HG03139 (cell line): ENCODE measurements around the gene POLR3K.

Experiments used
- ATAC-seq: cut with Tn5 transposase; IDR thresholded peaks from one replicate; pipeline ENCODE4 v1.9.1; 2021; ENCODE audit not compliant: unreplicated experiment

The POLR3K gene

DNA sequence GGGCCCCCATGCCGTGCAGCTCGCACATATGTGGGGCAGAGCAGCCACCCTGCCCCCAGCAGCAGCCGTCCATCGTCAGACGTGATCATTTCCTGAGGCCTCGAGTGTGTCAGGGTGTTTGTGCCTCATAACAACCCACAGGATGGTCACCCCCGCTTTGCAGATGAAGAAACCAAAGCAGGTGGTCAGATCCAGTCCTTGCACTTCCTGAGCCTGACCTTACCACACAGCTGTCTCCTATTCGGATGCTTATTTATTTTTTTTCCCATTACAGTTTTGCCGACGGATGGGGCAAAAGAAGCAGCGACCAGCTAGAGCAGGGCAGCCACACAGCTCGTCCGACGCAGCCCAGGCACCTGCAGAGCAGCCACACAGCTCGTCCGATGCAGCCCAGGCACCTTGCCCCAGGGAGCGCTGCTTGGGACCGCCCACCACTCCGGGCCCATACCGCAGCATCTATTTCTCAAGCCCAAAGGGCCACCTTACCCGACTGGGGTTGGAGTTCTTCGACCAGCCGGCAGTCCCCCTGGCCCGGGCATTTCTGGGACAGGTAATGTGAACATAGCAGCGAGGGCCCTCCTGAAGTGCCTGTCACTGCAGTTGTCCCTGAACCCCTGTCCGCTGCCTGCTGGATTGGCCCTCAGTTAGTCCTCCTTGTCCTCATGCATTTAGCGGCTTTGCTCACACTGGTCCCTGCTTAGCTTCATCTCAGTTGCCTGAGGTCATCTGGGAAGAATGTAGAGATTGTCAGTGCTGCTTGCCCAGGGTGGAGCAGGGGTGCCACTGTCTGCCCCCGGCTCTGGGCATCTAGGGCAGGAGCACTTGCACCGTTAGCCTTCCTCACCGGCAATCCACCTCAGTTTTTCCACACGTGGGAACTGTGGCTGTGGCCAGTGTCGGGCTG is 26.0 kb upstream of the POLR3K start:
- ATAC-seq: no peak

DNA sequence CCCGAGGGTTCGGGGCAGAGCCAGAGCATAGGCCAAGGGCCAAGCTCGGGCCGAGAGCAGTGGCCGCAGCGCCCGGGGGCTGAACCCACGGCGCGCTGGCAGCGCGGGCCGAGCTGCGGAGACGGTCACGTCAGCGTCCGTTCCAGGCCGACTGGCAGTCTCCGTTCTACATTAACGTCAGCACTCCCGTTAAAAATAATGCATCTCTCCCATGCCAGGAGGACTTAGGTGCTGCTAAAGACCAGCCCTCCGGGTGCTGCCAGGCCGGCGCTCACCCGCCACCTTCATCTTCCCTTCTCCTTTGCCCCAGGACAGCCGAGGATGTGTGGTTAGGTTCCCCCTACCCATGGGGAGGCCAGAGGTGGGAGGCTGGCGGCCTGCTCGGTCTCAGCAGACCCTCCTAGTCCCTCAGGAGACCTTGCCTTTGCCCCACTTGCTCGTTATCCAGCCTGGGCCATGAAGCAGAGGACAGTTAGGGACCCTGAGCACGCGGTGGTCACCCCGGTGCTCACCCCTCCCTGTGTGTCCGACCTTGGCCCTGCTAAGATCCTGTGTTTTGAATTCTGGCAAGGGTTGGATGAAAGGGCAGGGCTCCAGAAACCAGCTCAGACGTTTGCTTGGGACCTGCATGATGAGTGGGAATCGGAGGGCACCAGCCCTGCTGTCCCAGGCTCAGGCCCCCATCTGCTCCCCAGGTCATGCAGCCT is 25.2 kb upstream of the POLR3K start:
- peak; percentile 14 for ATAC-seq

DNA sequence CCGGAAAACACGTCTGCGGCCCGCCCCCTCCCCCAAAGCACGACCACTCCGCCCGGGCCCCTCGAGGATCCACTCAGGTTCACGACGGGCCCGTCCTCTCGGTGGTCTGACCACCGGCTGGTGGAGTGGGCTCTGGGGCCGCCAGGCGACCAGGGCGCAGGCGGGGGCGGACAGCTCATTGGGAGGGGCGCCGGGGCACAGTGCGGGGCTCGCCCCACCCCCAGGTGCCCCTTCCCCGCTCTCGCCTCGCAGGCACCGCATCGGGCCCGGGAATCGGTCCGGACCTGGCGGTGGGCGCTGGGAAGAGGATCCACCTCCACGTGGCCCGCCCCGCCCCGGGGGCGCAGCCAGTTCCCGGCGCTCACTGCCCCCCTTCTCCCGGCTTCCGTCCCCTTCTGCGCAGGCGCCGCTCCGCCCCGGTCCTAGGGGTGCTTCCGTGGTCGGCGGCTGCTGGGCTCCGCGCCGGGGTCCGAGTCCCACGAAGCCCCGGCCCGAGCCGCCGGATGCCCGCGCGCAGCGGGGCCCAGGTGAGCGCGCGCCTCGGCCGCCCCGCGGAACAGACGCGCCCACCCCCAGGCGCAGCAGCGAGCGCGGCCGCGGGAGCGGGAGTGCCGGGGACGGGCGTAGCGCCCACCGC is 24.5 kb upstream of the POLR3K start, which contains the start of gene MPG:
TSS of gene MPG (plus strand) at position 419 of the 637 bp plus-strand sequence. CDS start at position 504, 85 bp downstream.
- peak; percentile 62 for ATAC-seq

DNA sequence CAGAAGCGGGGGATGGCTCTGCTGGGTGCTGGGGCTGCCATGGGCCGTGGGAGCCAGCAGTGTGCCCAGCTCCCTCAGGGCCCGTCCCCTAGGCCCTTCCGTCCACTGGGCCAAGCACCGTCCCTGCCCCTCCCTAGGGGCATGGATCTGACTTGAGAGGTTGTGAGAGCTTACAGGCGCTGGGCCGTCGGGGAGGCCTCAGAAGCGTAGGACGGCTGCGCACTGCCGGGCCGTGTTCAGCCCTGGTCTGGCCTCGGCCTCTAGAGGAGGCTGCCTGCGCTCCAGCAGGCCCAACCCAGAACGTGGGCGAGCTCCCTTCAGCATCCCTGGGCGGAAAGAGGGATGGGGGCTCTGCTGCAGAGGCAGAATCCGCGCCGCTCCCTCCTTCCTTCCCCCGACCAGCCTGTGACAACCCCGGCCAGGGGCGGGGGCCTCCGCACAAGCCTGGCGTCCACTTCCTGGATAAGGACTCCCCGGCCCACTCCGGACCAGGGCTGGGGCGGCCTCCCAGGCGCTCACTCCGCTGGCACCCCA is 23.9 kb upstream of the POLR3K start:
- no peak for ATAC-seq

DNA sequence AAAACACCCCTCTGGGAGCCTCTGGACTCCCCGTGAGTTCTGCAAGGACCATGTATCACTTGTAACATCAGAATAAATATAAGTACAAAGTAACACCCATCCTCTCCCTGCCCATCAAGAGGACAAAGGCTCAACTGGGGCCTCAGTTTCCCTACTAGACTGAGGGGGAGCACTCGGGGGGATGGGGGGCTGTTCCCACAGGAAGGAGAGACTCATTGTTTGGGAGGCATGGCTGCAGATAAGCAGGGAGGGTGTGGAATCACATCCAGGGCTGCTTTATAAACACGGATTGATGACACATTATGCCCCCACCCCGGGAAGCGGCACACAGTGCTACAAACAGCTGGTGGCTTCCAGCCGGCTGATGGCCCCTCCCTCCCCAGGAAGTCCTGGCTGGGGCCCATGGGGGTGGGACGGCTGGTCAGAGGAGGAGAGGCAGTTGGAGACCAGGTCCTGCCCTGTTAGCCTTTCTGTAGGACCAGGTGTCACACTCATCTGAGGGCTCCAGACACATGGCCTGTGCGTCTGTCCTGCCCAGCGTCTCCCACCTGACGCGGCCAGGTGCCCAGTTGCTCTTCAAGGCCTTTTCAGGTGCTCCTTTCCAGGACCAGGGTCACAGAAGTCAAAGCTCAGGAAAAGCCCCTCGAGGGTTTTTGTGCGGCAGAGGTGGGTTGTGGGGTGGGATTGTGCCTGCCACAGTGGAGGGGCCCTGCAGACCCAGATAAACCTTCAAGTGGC is 23.3 kb upstream of the POLR3K start:
- no peak for ATAC-seq

DNA sequence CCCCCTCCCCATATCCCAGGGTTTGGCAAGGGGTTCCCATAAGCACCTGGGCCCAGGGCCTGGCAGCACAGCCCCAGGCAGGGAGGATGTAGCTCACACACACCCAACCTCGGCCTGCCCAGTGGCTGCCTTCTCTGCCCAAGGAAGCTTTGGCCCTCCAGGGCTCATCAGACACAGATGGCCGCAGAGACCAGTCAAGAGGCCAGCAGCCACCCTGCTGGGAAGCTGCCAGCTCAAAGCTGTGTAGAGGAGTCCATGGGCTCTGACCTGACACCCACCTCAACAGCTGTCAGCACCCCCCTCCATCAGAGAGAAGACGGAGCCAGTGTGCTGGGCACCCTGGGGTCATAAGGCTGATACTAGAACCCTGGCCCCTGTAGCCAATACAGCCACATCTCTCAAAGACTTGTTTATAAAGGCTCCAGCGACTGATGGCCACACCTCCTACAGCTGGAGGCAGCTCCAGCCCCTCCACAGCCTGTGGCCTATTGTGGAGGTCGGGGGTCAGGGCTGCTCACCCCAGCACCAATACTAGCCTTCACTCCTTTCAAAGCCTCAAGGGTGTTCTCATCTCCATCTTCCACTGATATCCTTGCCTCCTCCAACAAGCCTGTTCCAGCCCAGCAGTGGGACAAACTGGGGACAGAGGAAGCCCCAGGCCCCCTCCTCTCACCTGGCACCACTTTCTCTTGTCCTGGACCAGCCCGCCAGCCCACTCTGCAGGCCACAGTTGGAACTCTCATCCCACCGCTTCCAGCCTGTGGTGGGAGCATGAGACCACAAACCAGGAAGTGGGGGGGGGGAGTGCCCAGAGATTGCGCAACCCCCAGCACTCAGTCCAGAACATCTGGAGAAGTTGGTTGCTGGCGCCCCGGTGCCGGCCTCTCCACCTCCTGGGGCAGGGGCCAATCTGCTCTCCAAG is 22.4 kb upstream of the POLR3K start:
- ATAC-seq: no peak

DNA sequence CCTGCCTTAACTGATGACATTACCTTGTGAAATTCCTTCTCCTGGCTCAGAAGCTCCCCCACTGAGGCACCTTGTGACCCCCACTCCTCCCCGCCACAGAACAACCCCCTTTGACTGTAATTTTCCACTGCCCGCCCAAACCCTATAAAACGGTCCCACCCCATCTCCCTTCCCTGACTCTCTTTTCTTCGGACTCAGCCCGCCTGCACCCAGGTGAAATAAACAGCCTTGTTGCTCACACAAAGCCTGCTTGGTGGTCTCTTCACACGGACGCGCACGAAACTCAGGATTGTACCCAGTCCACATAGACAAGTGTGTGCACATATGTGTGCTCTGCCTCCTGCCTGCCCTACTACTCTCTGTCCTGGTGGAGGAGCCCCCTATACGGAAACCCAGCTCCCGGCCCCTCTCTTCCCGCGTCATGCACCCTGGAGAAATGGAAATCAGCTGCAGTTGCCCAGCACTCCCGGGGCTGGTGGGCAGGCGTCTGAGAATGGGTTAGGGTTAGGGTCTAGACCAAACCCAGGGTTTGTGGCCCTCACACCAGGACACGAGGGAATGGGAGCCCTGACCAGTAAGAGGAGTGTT is 21.4 kb upstream of the POLR3K start:
- ATAC-seq: no peak

DNA sequence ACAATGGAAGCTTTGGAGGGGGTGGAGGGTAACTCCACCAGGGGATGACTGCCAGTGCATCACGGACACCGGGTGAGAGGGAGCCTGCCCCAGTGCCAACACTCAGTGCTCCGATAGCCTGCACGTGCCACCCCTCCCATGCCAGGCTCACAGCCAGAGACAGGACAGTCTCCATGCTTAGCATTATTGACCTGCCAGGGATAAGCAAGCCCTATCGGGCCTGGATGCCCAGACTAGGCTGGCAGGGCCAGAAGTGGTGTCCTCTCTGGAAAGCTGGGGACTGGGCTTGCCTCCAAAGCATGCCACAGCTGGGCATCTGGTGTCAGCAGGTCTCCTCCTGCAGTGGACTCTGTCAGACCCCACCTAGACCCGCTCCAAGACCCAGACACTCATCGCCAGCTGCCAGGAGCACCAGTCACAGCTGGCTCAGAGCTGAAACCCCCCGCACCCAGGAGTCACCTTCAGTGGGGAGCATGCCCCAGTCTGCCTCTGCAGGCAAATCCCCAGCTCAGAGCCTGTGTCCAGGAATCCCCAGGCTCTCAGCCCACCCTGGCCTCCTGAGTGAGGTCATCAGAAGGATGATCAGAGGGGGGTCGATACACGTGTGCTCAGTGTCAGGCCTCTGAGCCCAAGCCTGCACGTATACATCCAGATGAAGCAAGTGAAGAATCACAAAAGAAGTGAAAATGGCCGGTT is 20.8 kb upstream of the POLR3K start:
- ATAC-seq: no peak

DNA sequence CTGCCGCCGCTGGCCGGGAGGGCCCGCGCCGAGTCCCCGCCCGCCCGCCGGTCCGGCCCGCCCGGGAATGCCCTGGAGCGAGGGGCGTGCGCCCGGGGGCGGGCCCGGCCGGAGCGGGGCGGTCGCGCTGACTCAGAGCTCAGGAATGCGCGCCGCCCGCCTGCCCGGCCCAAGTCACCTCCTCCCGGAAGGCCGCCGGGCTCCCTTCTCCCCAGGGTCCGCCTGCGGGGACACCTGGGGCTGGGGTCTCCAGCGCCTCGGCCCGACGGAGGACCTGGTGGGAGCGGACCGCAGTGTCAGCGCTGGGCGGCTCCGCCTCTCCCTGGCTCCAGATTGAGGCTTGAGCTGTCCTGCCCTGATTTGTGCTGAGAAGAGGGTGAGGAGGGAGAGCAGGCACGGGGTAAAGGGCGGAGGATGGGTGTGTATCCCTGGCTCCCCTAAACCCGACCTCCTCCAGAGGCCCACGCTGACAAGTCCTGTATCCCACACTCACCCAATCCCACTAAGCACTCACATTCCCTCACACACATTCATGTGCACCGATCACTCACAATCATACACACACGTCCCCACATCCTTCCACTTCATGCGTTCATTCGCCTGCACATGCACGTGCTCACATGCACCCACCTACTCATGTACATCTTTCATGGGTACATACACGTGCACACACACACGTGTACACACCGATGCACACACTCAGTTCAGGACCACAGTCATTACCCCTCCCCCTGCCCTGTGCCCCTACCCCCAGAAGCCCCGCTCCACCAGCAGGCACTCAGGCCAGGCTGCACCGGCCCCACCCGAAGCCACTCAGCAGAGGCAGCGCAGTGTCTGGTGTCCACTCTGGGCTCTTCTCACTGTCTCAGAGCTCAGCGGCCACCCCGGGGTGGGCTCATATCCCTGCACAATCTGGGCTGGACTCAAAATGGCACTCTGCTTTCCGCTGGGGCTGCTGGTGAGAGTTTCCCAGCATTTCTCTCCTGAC is 19.4 kb upstream of the POLR3K start, which contains the start of gene RHBDF1:
TSS of gene RHBDF1 (minus strand) at position 71 of the 988 bp plus-strand sequence. CDS start 7,616 bp downstream, outside the sequence.
- ATAC-seq: no peak

DNA sequence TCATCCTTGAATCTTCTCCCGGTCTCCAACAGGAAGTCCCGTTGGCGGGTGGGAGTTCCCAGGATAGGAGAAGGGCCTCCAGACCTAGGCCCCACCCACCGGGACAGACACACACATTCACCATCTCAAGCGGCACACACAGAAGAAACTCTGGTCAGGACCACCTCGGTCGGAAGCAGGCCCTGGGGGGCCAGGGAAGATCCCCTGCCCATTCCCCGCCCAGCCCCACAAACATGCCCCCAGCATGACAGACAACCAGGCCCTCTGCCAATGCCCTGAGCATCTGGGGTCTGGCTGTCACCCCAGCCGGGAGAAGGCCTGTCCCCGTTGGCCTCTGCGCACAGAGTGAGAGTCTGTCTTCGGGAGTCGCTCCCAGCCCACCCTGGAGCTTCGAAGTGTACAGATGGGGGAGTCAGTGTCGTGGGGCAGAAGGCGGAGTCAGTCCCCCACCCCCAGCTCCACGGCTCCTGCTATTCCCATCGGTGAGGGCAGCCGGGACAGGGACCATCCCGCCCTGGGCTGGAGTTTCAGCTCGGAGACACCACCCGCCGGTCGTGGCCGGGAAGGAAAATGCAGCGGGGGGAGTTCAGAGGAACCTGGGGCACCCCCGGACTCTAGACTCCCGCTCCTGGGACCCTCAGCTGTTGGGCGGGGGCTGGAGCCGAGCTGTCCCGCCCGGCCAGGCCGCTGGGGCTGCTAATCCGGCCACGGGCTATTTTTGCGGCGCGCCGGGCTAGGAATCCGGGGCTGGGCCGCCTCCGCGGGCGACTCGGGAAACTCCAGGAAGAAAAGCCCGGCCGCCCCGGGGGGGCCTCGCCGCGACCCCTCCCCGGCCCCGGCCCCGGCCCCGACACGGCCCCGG is 18.4 kb upstream of the POLR3K start:
- no peak for ATAC-seq

DNA sequence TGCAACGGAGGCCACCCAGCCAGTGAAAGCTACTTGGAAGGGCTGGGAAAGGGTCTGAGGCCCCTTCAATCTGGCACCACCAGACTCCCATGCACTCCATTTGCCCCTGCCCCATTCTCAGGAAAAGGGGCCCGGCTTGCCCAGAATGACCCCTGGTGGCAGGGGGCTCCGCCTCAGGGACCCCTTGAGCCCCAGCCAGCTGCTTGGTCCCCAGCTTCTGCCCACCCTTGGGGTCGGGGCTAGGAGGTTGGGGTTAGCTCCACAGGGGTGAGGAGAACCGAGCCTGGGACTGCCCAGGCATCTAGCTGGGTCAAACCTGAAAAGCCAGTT is 17.8 kb upstream of the POLR3K start:
- ATAC-seq: no peak

DNA sequence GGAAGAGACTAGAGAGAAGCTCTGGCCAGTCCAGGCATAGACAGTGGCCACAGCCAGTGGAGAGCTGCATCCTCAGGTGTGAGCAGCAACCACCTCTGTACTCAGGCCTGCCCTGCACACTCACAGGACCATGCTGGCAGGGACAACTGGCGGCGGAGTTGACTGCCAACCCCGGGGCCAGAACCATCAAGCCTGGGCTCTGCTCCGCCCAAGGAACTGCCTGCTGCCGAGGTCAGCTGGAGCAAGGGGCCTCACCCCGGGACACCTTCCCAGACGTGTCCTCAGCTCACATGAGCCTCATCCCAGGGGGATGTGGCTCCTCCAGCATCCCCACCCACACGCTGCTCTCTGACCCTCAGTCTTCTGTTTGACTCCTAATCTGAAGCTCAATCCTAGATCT is 15.8 kb upstream of the POLR3K start:
- no peak for ATAC-seq

DNA sequence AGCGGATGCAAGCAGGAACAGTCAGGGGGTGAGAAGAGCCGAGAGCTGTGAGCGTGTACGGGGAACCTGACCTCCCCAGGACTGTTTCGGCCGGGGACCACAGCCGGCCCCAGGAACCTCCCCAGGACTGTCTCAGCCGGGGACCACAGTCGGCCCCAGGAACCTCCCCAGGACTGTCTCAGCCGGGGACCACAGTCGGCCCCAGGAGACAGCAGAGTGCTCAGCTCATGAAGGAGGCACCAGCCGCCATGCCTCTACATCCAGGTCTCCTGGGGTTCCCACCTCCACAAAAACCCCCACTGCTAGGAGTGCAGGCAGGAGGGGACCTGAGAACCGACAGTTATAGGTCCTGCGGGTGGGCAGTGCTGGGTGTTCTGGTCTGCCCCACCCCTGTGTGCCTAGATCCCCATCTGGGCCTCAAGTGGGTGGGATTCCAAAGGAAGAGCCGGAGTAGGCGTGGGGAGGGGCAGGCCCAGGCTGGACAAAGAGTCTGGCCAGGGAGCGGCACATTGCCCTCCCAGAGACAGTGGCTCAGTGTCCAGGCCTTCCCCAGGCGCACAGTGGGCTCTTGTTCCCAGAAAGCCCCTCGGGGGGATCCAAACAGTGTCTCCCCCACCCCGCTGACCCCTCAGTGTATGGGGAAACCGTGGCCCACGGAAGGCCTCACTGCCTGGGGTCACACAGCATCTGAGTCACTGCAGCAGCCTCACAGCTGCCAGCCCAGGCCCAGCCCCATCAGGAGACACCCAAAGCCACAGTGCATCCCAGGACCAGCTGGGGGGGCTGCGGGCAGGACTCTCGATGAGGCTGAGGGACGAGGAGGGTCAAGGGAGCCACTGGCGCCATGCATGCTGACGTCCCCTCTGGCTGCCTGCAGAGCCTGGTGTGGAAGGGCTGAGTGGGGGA is 14.7 kb upstream of the POLR3K start:
- no peak for ATAC-seq

DNA sequence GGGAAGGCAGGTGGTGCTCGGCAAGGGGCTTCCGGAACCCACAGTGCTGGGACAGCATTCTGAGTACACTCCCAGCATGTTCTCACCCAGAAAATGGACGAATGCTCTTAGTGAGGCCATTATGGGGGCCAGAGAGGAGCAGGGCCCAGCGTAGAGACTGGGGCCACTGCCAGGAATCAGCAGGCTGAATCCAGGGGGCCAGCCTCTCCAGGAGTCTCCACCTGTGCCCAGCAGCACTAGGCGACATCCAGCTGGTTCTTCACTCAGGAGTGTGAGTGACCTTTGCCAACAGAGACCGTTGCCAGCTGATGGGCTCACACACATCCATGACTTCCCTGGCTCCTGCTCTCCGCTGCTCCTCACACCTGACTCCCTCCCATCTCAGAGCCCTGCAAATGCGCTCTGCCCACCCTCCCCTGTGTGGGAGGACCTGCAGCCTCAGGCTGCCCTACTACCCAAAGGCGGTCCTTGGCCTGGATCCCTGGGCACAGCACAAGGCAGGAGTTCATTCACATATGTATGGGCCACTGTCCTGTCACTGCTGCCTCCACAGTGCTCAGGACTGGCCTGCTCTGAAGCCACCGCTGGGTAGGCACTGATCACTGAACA is 13.9 kb upstream of the POLR3K start:
- ATAC-seq: no peak
